HG03575 (cell line): ENCODE measurements around the gene THY1.
"Not testable (repeated sequence)": the region's sequence is repeated elsewhere in the genome, so short reads cannot be mapped to it uniquely, and the experiment has no call there.

Experiments used
- ATAC-seq: cut with Tn5 transposase; IDR thresholded peaks from one replicate; pipeline ENCODE4 v1.9.1; 2021; ENCODE audit not compliant: unreplicated experiment, insufficient number of reproducible peaks, low FRiP score; ENCODE audit errors: extremely low read depth

The THY1 gene

DNA sequence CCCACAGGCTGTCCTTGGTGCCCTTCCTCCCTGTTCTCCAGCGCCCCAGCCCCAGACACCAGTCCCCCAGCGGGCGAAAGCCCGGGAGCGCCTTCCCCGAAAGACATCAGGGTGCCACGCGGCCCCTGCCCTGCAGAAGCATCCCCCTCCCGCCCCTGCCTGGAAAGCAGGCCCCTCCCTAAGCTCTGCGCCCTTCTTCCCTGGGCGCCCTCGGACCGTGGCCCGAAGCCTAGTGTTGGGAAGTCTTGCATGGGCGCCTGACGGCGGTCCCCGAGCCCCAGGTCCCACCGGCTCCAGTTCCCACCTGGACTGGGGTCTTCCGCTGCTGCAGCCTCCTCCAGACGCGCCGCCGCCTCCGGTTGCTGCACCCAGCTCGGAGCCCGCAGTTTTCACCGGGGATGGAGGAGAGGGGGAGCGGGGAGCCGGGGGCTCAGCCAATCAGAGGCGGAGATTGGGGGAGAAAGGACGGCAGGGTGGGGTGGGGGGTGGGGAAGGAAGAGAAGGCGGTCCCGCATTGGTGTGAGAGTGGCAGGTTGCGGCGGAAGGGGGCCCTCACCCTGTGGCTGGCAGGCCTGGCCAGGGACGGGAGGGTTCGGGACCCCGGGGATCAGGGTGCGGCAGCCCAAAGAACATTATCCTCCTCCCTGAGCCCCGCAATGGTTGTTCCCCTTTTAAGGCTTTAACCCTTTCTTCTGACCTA, at the start of gene THY1:
Gene THY1, minus strand, starts transcription at position 364 of the 700 bp plus-strand sequence. CDS start 2,267 bp downstream, outside the sequence.
- ATAC-seq: no peak

DNA sequence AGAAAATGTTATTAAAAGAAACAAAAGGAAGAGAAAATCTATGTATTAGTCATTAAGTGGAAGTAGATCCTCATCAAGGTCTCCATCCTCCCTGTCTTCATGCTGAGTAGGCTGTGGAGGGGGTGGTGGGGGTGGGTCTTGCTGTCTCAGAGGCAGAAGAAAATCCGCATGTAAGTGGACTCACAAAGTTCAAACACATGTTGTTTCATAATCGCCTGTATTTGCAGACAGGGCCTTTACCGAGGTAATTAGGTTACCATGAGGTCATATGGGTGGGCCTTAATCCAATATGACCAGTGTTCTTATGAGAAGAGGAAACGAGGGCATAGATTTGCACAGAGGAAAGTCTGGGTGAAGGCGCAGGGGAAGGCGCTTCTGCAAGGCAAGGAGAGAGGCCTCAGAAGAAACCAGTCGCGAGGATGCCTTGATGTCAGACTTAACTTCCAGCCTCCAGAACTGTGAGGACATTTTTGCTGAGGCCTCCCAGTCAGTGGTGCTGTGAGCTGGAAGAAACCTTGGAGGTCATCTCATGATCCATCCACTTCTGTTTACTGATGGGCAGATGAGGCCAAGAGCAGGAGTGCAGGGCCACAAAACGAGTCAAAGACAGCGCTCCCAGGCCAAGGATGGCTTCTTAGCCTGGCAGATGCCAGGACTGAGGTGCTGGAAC, 49.3 kb upstream of the THY1 start:
- ATAC-seq: no peak

DNA sequence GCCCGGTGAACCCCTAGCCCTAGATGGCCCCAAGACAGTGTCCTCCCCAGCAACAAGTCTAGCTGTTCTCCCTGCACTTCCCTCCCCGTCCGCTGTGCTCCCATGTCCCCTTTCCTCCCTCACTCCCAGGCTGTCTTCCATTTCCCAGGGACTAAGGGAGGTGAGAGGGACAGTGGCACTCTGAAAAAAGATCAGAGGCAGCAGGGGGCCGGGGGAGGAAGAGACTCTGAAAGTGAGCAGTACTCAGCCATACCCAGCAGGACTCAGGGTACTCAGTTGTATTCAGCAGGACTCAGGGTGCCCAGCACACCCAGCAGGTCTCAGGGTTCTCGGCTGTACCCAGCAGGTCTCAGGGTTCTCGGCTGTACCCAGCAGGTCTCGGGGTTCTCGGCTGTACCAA, 48.4 kb upstream of the THY1 start:
- no peak for ATAC-seq

DNA sequence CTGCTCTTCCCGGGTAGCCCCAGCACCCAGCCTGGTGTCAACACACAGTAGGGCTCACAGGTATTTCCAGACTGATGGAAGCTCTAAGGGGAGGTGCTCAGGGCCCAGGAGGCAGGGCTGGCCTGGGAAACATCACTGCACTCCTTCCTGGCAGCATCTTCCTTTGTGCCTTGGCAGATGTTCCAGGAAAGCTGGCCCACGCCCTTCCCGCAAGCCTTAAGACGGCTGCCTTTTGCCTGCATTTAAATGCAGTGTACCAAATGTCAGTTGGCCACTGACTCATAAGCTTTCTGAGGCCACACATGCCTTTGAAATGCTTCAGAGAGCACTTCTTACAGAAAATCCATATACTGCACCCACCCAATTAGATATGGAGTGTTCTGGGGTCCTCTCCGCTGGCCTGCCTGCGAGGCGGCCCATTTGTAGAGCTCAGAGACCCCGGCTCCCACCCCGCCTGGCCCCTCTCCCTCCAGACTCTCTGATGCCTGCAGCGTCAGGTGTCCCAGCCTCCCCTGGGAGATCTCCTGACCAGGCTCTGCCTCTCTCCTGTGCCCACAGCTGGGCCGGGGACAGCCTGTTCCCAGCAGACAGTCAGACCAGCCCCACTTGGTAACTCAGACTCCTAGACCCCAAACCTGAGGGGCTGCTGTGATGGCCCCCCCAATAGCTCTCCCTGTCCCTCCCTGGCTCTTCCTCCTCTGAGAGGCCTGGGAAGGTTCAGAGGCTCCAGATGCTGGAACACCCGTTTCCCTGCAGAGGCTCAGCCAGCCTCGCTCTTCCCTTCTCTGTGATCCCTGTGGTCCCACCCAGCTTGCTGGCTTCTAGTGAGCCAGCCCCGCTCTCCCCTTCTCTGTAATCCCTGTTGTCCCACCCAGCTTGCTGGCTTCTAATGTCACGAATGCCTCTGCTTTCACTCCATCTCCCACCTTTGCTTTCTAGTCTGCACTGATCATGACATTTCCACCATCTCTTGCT, 47.6 kb upstream of the THY1 start:
- no peak for ATAC-seq

DNA sequence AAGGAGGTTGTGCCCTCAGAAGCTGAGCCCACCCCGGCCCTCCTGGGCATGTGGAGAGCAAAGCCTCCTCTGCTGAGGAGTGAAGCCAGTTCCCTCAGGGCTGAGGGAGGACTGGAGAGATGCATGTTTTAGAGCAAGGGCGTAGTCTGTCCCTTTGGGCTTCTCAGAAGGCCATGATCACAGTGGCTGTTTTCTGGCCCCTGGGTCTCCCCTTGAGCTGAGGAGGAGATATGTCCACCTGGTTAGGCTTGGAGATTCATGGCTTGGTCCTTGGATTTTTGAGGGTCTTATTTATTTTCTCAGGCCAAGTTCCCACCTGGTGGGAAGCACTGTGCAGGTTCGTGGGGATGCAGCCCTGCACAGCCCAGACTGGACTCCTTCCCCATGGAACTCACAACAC, 46.5 kb upstream of the THY1 start:
- ATAC-seq: no peak

DNA sequence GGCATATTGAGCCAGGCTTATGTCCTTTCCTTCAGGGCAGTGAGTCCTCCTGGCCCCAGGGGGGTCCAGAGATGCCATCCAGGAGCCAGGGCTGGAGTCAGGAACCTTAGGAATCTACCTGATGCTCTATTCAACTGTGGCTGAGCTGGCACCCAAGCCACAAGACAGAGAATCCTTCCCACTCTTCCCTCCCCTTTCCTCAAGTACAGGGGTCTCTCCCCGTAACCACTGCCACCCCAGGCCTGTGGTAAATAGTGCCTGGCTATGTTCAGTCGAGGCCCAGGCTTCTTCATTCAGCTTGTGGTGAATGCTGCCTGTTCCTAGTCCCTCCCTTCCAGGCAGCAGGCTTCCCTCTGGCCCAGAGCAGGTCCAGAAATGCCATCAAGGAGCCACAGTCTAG, 45.5 kb upstream of the THY1 start:
- no peak for ATAC-seq

DNA sequence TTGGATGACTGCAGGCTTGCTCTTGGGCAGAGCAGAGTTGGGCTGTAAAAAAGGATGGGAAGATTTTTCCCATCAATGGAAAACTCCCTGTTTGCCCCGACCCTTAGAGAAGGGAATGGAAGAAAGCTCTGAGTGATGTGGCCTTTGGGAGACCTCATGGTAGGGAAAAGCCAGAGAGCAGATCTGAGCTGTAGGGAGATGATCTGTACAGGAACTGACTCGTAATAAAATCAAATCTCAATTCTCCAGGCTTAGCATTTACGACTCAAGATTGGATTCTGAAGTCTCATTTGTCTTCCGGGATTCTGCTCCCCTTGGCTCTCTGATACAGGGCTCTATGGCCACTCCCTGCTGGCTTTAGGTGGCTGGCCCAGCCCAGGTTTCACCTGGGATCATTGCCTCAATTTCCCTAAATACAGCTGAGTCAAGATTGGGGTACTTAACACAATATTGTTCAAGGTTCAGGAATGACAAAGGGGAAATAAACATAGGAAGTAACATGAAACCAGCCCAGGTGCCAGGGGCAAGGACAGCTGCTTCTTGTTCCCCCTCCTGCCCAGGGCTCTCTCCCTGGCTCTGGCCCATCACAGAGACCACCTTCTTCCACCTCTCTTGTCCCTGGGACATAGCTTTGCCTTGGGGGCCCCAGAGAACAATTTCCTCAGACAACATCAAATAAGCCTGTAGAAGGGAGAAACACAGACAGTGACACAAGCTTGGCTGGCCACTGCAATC, 38.4 kb upstream of the THY1 start:
- ATAC-seq: no peak

DNA sequence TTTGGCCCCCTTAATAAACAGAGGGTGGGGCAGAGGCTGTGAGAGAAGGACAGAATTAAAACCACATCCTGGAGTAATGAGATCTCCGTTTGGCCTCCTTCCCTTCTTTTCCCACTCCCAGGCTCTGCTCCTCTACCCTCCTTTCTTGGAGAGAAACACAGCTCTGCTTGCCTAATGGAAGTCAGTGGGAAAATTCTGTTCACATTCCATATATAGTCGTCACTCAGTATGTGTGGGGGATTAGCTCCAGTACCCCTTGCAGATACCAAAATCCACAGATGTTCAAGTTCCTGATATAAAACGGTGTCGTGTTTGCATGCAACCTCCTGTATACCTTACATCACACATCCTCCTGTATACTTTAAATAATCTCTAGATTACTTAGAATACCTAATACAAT, 37.6 kb upstream of the THY1 start:
- no peak for ATAC-seq

DNA sequence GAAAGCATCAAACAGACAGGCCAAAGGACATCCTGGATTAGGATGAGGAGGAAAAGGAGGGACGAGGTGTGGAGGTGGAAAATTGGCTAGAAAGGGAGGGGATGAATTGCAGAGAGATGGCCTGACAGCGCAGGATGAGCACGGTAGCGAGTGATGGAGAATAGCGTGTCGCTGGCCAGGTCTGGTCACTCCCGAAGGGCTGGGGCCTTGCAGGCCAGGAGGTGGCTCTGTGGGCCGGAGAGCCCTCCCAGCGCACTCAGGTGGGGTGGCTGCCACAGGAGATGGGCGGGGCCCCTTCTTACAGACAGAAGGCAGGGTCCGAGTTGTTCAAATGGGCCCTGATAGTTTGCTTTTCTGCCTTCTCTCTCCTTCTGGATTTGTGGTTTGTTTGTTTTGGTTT, 37.1 kb upstream of the THY1 start:
- ATAC-seq: no peak

DNA sequence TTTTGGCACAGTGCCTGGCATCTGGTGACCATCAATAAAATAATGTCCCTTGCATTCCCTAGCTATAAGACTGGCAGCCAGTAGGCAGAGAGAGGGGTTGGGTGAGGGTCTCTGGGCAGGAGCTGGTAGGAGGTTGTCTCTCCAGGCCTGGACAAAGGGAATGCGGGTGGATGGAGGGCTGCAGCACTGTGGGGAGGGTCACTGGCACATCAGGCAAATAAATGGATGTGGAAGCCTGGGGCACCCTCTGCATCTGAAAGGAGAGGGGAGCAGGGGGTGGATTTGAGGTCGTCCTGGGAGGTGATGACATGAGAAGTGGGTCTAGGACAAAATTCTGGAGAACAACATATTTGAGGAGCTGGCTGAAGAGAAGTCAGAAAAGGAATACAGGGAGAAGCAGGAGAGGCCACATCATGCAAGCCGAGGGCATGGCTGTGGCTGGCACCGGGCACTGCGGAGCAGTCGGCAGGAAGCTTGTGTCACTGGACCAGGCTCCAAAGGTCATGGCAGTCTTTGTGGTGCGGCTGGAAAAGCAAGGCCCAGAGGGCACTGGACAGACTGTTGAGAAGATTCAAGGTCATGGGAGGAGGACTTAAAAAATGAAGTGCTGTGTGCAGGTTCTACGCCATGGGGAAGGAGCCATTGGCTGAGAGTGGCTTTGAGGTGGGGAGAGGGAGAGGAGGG, 36.5 kb upstream of the THY1 start:
- no peak for ATAC-seq

DNA sequence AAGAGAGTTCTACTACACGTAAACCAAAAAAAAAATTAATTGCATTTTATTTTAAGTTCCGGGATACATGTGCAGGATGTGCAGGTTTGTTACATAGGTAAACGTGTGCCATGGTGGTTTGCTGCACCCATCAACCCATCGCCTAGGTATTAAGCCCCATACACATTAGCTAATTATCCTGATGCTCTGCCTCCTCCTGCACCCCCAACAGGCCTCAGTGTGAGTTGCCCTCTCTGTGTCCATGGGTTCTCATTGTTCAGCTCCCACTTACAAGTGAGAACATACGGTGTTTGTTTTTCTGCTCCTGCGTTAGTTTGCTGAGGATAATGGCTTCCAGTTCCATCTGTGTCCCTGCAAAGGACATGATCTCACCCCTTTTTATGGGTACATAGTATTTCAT, 32.7 kb upstream of the THY1 start:
- ATAC-seq: not testable (repeated sequence)

DNA sequence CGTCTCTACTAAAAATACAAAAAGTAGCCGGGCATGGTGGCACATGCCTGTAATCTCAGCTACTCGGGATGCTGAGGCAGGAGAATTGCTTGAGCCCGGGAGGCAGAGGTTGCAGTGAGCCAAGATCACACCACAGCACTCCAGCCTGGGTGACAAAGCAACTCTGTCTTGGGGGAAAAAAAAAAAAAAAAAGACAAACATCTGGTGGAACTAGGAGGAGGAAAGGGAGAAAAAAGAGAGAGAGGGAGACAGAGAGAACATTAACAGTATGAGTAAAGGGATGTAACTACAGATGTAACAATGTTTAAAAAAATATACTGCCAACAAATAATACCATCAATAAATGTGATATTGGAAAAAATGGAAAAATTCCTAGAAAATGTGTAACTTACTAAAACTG, 32.3 kb upstream of the THY1 start:
- not testable (repeated sequence) for ATAC-seq

DNA sequence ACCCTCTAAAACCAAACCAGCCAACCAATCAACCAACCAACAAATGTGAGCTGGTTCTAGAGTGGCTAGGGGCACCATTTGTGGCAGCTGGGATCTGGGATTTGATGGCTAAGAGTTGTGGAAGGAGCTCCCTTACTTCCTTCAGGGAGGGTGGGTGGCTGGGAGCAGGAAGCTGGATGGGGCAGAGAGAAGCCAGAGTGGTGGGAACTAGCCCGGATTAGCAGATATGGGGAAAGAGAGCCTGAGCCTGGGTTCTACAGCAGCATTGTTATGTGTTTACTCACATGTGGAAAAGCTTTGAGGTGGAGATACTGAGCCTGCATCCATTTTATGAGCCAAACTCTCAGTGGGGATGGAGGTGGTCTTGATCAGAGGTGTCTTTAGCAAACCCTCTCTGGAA, 30.9 kb upstream of the THY1 start:
- ATAC-seq: no peak

DNA sequence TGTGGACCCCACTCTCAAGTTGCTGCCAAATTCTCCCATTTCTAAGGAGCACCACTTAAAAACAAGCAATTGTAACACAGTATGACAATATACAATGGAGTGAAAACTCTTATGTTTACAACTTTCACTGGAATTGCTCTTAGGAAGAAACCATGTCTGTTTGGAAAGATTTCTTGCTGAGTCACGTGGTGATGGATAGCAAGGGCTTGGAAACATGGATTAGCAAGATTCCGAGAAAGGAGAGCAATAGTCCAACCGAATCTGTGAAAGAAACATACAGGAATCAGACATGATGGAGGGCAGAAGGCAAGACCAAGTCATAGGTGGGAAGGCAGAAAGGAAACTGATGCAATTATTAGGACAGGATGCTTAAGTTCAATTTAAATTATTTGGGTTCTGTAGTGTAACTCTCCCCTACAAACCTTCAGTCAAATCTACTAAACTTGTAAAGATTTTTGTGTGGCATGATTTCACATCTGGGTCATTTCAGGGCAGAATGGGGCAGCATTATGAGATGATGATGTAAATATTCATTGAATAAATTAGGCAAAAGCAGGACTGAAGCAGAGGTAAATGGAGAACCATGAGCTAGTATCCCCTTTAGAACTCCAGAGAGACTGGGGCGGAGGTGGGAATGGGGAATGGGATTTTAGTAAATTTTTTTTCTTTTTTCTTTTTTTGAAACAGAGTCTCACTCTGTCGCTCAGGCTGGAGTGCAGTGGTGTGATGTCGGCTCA, 27.8 kb upstream of the THY1 start:
- ATAC-seq: no peak

DNA sequence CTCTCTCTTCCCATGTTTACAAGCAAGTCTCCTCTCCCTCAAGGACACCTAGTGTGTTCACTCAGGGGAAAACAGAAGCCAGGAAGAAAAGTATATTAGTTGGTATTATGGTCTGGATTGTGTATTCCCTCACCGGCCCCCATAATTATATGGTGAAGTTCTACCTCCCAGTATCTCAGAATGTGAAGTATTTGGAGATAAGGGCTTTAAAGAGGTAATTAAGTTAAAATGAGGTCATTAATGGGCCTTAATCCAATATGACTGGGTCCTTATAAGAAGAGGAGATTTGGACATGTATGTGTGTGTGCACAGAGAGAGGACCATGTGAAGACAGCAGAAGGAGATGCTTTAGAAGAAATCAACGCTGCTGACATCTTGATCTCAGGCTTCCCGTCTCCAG, 26.5 kb upstream of the THY1 start:
- no peak for ATAC-seq

DNA sequence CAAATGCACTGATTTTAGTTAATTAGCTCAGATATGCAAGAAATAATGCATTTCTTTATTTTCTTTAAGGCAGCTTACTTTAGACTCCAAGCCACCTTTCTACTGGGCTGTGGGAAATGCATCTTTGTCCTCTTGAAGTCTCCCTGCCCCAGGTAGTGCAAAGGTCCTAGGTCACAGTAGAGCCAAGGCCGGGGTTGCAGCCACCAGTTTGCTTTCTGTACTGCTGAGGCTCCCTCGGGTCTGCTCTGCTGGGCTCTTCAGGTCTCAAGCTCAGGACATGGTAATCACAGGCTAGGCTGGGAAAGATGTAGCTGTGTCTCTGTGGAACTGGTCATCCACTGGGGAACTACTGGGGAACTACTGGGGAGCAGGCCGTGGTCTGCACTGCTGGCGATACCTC, 25.4 kb upstream of the THY1 start:
- no peak for ATAC-seq

DNA sequence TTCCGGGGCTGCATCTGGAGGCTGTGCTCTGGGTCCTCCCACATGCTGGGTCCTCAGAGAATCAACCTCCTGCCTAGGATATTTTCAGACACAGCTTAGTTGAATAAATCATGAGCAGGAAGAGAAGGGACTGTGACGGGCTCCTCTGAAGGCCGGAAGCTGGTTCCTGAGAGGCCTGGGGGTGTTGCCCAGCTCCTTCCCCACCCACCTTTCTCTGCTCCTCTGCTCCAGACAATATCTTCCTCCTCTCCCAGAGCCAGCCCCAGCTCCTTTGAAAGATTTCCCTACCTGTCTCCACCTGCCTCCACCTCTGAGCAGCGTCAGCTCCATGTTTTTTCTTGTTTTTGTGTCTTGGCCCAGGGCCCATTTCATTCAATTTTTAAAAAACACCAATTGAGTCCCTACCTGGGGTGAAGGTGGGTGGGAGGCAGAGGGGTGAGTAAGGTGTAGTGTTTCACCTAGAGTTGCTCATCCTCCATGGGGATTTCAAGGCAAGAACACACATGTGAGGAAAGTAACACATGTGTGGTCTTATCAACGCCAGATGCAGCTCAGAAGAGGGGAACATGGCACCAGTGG, 24.8 kb upstream of the THY1 start:
- ATAC-seq: no peak
